ENCODE measurements around the gene PRXL2A. TPM values are rescaled to one million over a fixed set of nuclear protein-coding genes. Genes with fewer than 3 reads are reported as not detected.

Gene PRXL2A
- total RNA-seq, 1 experiment from 2014 or later, result 47.1 TPM

DNA sequence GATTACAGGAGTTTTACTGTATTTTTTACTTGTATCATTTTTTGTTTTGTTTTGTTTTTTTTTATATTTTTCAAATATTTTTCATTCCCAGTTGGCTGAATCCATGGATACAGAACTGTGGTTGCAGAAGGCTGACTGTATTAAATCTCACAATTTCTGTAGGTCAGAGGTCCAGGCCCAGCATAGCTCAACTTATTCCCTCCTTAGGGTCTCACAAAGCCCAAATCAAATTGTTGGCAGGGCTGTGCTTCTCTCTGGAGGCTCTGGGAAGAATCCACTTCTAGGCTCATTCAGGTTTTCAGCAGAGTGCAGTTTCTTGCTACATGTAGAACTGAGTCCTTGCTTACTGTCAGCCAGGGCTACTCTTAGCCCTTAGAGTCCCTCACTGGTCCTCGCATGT lies 68.3 kb downstream of the PRXL2A start:
- H3K4me3 Mint-ChIP-seq, result no peak overlapping the region
- H3K9me3 ChIP-seq (ENCODE audit: control insufficient read depth, low read depth, low read length), result no peaks in the 10 kb centered on the region
- no peak overlapping the region for H3T11ph ChIP-seq (ENCODE audit: low read length)
- no peaks in the 10 kb centered on the region for H3K23me2 ChIP-seq (ENCODE audit: insufficient read length, low read depth, low read length, poor library complexity, severe bottlenecking)
- H4K91ac ChIP-seq (ENCODE audit: insufficient read length, low read depth, low read length), result no peak overlapping the region
- no peak for DNase-seq
- H4K5ac ChIP-seq (ENCODE audit: insufficient read length, low read depth, low read length), result no peak overlapping the region
- H3K18ac ChIP-seq (ENCODE audit: insufficient read length, low read depth, low read length), result no peak overlapping the region
- no peak overlapping the region for H4K8ac ChIP-seq (replicated peaks; ENCODE audit: insufficient read length, low read depth, low read length)
- no peak overlapping the region for H3K9ac ChIP-seq (ENCODE audit: extremely low read depth, insufficient read length, low read length)
- no peak overlapping the region for H2BK12ac ChIP-seq (ENCODE audit: insufficient read length, low read depth, low read length)
- no peak overlapping the region for H3K56ac ChIP-seq (ENCODE audit: insufficient read length, low read depth, low read length)
- H2AFZ ChIP-seq (ENCODE audit: low read length), result no peak overlapping the region
- H3K27ac Mint-ChIP-seq, result peak overlapping the region in 1 of 3 experiments; percentile 44; a peak in 1 of 7 replicates
- no peak overlapping the region for H3K27ac ChIP-seq (ENCODE audit: insufficient read length, low read depth, low read length)
- TF ChIP-seq, protein P1, sequence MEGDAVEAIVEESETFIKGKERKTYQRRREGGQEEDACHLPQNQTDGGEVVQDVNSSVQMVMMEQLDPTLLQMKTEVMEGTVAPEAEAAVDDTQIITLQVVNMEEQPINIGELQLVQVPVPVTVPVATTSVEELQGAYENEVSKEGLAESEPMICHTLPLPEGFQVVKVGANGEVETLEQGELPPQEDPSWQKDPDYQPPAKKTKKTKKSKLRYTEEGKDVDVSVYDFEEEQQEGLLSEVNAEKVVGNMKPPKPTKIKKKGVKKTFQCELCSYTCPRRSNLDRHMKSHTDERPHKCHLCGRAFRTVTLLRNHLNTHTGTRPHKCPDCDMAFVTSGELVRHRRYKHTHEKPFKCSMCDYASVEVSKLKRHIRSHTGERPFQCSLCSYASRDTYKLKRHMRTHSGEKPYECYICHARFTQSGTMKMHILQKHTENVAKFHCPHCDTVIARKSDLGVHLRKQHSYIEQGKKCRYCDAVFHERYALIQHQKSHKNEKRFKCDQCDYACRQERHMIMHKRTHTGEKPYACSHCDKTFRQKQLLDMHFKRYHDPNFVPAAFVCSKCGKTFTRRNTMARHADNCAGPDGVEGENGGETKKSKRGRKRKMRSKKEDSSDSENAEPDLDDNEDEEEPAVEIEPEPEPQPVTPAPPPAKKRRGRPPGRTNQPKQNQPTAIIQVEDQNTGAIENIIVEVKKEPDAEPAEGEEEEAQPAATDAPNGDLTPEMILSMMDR (conservative IDR thresholded peaks at IDR 0.05), result no peak
- peaks cover 12 to 22% (median 15%) of the 10 kb centered on the region in 3 experiments for H3K36me3 Mint-ChIP-seq (ENCODE audit: insufficient read depth in 1 of 3, low read depth in 3 of 3)
- H3K23ac ChIP-seq (ENCODE audit: insufficient read length, low read depth, low read length), result no peak overlapping the region
- H2BK120ac ChIP-seq (ENCODE audit: low read depth, low read length, poor library complexity, severe bottlenecking), result no peak overlapping the region
- H3K4ac ChIP-seq (ENCODE audit: low read depth, low read length), result no peak overlapping the region
- peaks cover 44 to 54% of the 10 kb centered on the region in 2 experiments for H3K4me1 Mint-ChIP-seq
- no CpG with 5 or more reads among the region's 1 CpG for WGBS (ENCODE audit: extremely low coverage, insufficient read length, low lambda C conversion rate)
- peaks cover 9% of the 10 kb centered on the region; the same call in 1 of the 2 replicates for H3K4me1 ChIP-seq (ENCODE audit: insufficient read depth, low read length)
- H3K14ac ChIP-seq (ENCODE audit: insufficient read depth, low read length), result no peak overlapping the region
- no peak overlapping the region for H2BK15ac ChIP-seq (ENCODE audit: low read depth, low read length)
- H4K20me1 ChIP-seq (ENCODE audit: control insufficient read depth, insufficient read depth, insufficient read length), result no peaks in the 10 kb centered on the region
- H2AK5ac ChIP-seq (ENCODE audit: insufficient read length, low read length), result no peak overlapping the region
- no peak overlapping the region for H2BK20ac ChIP-seq (ENCODE audit: low read depth, low read length, poor library complexity, severe bottlenecking)
- peaks cover 9% of the 10 kb centered on the region for H3K79me1 ChIP-seq (ENCODE audit: insufficient read depth, low read depth, low read length, poor library complexity, severe bottlenecking)
- peaks cover 6 to 7% of the 10 kb centered on the region in 2 experiments; a peak in 4 of 5 replicates for H3K9me3 Mint-ChIP-seq
- H2BK5ac ChIP-seq (ENCODE audit: insufficient read length, low read length), result no peak overlapping the region
- no peak overlapping the region for H3K4me2 ChIP-seq (ENCODE audit: insufficient read depth, insufficient read length, low read length)
- no peaks in the 10 kb centered on the region for H3K27me3 Mint-ChIP-seq (ENCODE audit: low read depth)
- H3K79me2 ChIP-seq (ENCODE audit: insufficient read depth, low read length), result peaks cover 3% of the 10 kb centered on the region; the same call in 1 of the 2 replicates
- no peaks in the 10 kb centered on the region for H3K27me3 ChIP-seq (ENCODE audit: insufficient read depth, low read length)
